Ovary (tissue), 9 donors: ENCODE results near the gene BICRA. TPM values are rescaled to one million over a fixed set of nuclear protein-coding genes. Genes with fewer than 3 reads are reported as not detected.

Source experiments
- DNase-seq, 5 donors: peaks; one replicate each; pipeline ENCODE4 v3.0.0-alpha.2; 2019 to 2020
- H3K27ac ChIP-seq, 2 donors: fragments of 200-600 bp; one replicate each; pipeline versions ENCODE4 v1.5.1 to v1.8.0; 2019 to 2022
- H3K27me3 ChIP-seq: fragments of 200-600 bp; one replicate; pipeline ENCODE4 v1.8.0; 2022
- H3K36me3 ChIP-seq: fragments of 200-600 bp; sonication (generic); one replicate; pipeline ENCODE4 v1.5.1; 2019
- H3K4me1 ChIP-seq: one replicate; pipeline ENCODE4 v1.8.1; 2013; ENCODE audit warnings: mild to moderate bottlenecking, moderate library complexity; ENCODE audit not compliant: insufficient read depth
- H3K4me3 ChIP-seq: fragments of 200-600 bp; sonication (generic); one replicate; pipeline ENCODE4 v1.5.1; 2017
- H3K9me3 ChIP-seq, 2 donors: fragments of 200-600 bp in 1 of 2; sonication (generic) in 1 of 2; one replicate each; pipeline versions ENCODE4 v1.5.1 to v1.8.1; 2013 to 2019; ENCODE audit warnings: mild to moderate bottlenecking in 1 of 2, moderate library complexity in 1 of 2
- CTCF ChIP-seq, 3 donors: fragments of 450-650 bp in 2 of 3; fragments of 200-600 bp in 1 of 3; IDR thresholded peaks; one replicate each; pipeline versions ENCODE4 v1.5.1 to v1.8.0; 2016 to 2022; ENCODE audit warnings: antibody characterized with exemption in 3 of 3, mild to moderate bottlenecking in 1 of 3
- EP300 ChIP-seq: sonication (generic); formaldehyde crosslinking; IDR thresholded peaks from one replicate; pipeline ENCODE4 v1.6.1; 2017; ENCODE audit warnings: antibody characterized with exemption
- POLR2A ChIP-seq: fragments of 450-650 bp; IDR thresholded peaks from one replicate; pipeline ENCODE4 v1.6.1; 2017; ENCODE audit warnings: antibody characterized with exemption, mild to moderate bottlenecking, moderate library complexity
- WGBS, 3 donors: extraction: QIAGEN DNeasy Blood & Tissue Kit in 1 of 3; methylation state at CpG; one replicate each; pipeline versions ENCODE4 v1.1.5 to v1.1.7; 2013 to 2017; 5-methylcytosine and 5-hydroxymethylcytosine counted together
- intact Hi-C, 4 donors: fragments of 100-400 bp; cut with DNase I; formaldehyde crosslinking; loops; one replicate each; pipeline versions ENCODE4 v1.11.0 to v1.15.1; 2022 to 2023
- polyA plus RNA-seq, 2 donors: library from polyadenylated mRNA; stranded (reverse); fragments of 200-250 nt in 1 of 2; fragments of 350-450 nt in 1 of 2; fragmentation: Illumina TruSeq in 1 of 2; extraction: RNeasy Lipid Tissue Mini Kit (QIAGEN cat#74804) in 1 of 2; gene quantifications; one replicate each; pipeline ENCODE4 v1.2.3, GENCODE V29; 2013 to 2014
- total RNA-seq, 7 donors: library from RNA; depleted of rRNA in 2 of 7; stranded (reverse); fragments of >200 nt in 2 of 7; fragmentation: NEBNext Ultra II Directional in 3 of 7; extraction: Animal tissue kit (Norgen Biotek cat#: 25700) in 3 of 7; gene quantifications; one replicate each; pipeline versions ENCODE4 v1.1.0 to v1.2.4, GENCODE V29; 2016 to 2023
- donor health status: DM: no; HTN: no; CAD: no; lungs with moderate emphysema.
- donor health status: DM: no; HTN: no; CAD: no.
- donor health status: Bipolar disorder and iron deficiency.
- donor health status: DM: yes; HTN: yes; CAD: no.
- donor health status: DM: no; HTN: no; CAD: no.
- donor health status: DM: yes; HTN: yes; CAD: no.

BICRA gene
- total and polyA plus RNA-seq, 9 donors, result 3.7 to 21.7 (median 12.9) TPM

GRCh38 chr19:47670736-47671135 is 61.8 kb downstream of the BICRA start:
- no peak for DNase-seq
- no peaks in the 10 kb centered on the region for H3K27me3 ChIP-seq
- no peak overlapping the region for H3K27ac ChIP-seq
- no peaks in the 10 kb centered on the region for H3K36me3 ChIP-seq
- H3K9me3 ChIP-seq, result no peaks in the 10 kb centered on the region
- WGBS, 3 donors, result 97 to 98% (median 98%) methylated on average over 8 of the region's 8 CpGs
- H3K4me3 ChIP-seq, result no peak overlapping the region
- intact Hi-C loops, result no loop called here
- TF ChIP-seq EP300 (no peak), CTCF (IDR thresholded peaks at IDR 0.05) (no peak), POLR2A (no peak)
- peaks cover 5% of the 10 kb centered on the region for H3K4me1 ChIP-seq

- intact Hi-C loops, result no loop called here
- H3K27me3 ChIP-seq, result no peaks in the 10 kb centered on the region
- H3K4me3 ChIP-seq, result no peak overlapping the region
- TF ChIP-seq CTCF (IDR thresholded peaks at IDR 0.05) (no peak), EP300 (no peak), POLR2A (no peak)
- no peak overlapping the region for H3K27ac ChIP-seq
- DNase-seq, result no peak
- WGBS, 3 donors, result 95 to 98% (median 95%) methylated on average over 2 of the region's 2 CpGs
- no peaks in the 10 kb centered on the region for H3K36me3 ChIP-seq
- H3K4me1 ChIP-seq, result peaks cover 5% of the 10 kb centered on the region
- H3K9me3 ChIP-seq, result no peaks in the 10 kb centered on the region
Measured at GRCh38 chr19:47671499-47671898, 62.6 kb downstream of the BICRA start.

- no peaks in the 10 kb centered on the region for H3K9me3 ChIP-seq
- 89 to 94% (median 91%) methylated on average over 7 of the region's 7 CpGs for WGBS, 3 donors
- no peaks in the 10 kb centered on the region for H3K36me3 ChIP-seq
- H3K27ac ChIP-seq, result no peak overlapping the region
- no peak for DNase-seq
- TF ChIP-seq CTCF (IDR thresholded peaks at IDR 0.05), result no peak
- TF ChIP-seq POLR2A, result no peak
- TF ChIP-seq EP300, result no peak
- intact Hi-C loops, result no loop called here
- H3K27me3 ChIP-seq, result no peaks in the 10 kb centered on the region
- no peaks in the 10 kb centered on the region for H3K4me1 ChIP-seq
- no peak overlapping the region for H3K4me3 ChIP-seq
Measured at GRCh38 chr19:47673426-47673825, 64.5 kb downstream of the BICRA start.

GRCh38 chr19:47674548-47674947 is 65.6 kb downstream of the BICRA start:
- intact Hi-C loops, result no loop called here
- Histone ChIP-seq H3K36me3 (no peaks in the 10 kb centered on the region), H3K27me3 (no peaks in the 10 kb centered on the region), H3K9me3 (no peaks in the 10 kb centered on the region), H3K4me1 (no peaks in the 10 kb centered on the region), H3K27ac (no peak overlapping the region), H3K4me3 (no peak overlapping the region)
- no peak for TF ChIP-seq EP300
- TF ChIP-seq CTCF (IDR thresholded peaks at IDR 0.05), result no peak
- TF ChIP-seq POLR2A, result no peak
- DNase-seq, result no peak
- 72 to 90% (median 86%) methylated on average over 5 of the region's 5 CpGs for WGBS, 3 donors

GRCh38 chr19:47675271-47675670 is 66.3 kb downstream of the BICRA start:
- Histone ChIP-seq H3K4me1 (no peaks in the 10 kb centered on the region), H3K27ac (no peak overlapping the region), H3K4me3 (no peak overlapping the region), H3K9me3 (no peaks in the 10 kb centered on the region), H3K36me3 (no peaks in the 10 kb centered on the region), H3K27me3 (no peaks in the 10 kb centered on the region)
- DNase-seq, result no peak
- TF ChIP-seq POLR2A, result no peak
- no peak for TF ChIP-seq CTCF (IDR thresholded peaks at IDR 0.05)
- TF ChIP-seq EP300, result no peak
- WGBS, 3 donors, result 93 to 95% (median 95%) methylated on average over 12 of the region's 12 CpGs
- intact Hi-C loops, result no loop called here
